GM03348 (cell line): ENCODE data around the gene HSPA4.
"Not testable (repeated sequence)": the region's sequence is repeated elsewhere in the genome, so short reads cannot be mapped to it uniquely, and the experiment has no call there.

Source experiments
- DNase-seq: peaks from one replicate; pipeline ENCODE4 v3.0.0; 2012; ENCODE audit warnings: low spot score

HSPA4 gene

DNA sequence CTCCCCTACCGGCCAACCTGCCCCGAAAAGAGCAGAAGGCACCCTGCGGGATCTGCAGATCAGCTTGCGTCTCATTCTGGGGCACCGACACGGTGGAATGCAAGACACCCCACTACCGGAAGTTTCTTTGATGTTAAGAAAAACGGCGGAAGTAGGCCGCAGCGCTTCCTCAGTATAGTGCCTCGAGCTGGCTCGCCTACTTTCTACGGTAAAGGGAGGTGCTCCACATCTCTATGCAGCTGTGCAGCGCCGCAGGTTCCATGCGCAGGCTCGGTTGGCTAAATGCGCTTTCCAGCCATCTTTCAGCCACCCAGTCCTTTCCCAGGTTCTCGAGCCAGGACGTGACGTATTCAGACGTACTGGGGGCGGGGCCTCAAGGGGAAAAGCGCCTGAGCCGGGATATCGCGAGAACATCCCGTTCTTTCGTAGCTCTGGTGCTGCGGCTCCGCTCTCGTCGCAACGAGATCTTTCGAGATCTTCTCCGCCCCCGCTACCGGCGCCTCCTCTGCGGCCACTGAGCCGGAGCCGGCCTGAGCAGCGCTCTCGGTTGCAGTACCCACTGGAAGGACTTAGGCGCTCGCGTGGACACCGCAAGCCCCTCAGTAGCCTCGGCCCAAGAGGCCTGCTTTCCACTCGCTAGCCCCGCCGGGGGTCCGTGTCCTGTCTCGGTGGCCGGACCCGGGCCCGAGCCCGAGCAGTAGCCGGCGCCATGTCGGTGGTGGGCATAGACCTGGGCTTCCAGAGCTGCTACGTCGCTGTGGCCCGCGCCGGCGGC lies at the start of gene HSPA4:
Gene HSPA4 (plus strand): TSS at position 472 of the 775 bp plus-strand sequence. CDS start 238 bp downstream, at position 710.
- peak; percentile 98 for DNase-seq

DNA sequence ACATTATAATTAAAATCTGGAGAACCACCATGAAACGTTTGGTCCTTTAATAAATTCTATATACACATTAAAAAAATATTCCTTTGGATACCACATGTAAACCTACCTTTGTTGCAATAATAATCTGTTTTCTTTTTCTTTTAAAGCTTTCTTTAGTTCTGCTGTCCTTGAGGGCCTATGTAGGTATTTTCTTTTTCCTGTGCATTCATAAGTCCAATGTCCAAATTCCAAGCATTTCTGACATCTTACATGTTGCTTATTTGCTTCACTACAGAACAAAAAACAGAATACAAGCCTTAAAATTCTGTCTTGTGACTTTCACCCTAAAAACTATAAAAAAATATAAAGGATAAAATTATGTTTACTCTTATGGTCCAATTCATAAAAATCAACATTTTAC lies 45.2 kb upstream of the HSPA4 start:
- no peak for DNase-seq

DNA sequence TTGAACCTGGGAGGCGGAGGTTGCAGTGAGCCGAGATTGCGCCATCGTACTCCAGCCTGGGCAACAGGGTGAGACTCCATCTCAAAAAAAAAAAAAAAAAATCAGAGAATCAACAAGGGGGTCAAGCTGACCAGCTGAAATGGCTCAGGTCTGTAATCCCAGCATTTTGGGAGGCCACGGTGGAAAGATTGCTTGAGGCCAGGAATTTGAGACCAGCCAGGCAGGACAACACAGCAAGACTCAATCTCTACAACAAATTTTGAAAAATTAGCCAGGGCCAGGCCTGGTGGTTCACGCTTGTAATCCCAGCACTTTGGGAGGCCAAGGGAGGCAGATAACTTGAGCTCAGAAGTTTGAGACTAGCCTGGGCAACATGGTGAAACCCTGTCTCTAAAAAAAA lies 43.4 kb upstream of the HSPA4 start:
- DNase-seq, result not testable (repeated sequence)

DNA sequence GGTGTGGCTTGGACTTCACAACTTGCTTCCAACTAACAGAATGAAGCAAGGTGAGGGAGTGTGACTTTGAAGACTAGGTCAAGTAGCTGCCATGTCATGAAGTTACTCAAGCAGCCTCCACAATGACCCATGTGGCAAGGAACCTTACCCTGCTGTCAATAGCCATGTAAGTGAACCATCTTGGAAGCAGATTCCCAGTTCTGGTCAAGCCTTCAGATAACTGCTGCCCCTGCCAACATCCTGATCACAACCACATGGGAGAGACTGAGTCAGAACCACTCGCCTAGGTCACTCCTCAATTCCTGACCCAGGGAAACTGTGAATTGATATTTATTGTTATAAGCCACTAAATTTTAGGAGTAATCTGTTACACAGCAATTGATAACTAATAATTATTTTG lies 36.3 kb upstream of the HSPA4 start:
- peak; percentile 12 for DNase-seq

DNA sequence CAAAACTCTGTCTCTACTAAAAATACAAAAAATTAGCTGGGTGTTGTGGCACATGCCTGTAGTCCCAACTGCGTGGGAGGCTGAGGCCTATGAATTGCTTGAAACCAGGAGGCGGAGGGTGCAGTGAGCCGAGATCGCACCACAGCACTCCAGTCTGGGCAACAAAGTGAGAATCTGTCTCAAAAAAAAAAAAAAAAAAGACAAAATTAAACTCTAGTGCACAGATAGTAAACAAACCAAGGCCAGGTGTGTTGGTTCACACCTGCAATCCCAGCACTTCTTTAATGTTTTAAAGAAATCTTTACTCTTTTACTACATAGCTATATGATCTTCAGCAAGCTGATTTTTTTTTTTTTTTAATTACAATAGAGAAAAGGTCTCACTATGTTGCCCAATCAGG lies 33.8 kb upstream of the HSPA4 start:
- no peak for DNase-seq

DNA sequence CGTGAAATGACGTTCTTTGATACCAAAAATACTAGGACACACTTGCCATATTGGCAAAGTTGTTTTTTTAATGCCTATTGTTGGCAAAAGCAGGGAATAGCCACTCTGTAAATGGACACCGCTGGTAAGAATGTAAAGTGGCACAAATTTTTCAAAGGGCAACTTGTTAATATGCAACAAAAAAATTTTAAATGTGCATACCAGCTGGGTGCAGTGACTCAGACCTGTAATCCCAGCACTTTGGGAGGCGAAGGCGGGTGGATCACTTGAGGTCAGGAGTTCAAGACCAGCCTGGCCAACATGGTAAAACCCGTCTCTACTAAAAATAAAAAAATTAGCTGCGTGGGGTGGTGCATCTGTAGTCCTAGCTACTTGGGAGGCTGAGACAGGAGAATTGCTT lies 32.3 kb upstream of the HSPA4 start:
- not testable (repeated sequence) for DNase-seq

DNA sequence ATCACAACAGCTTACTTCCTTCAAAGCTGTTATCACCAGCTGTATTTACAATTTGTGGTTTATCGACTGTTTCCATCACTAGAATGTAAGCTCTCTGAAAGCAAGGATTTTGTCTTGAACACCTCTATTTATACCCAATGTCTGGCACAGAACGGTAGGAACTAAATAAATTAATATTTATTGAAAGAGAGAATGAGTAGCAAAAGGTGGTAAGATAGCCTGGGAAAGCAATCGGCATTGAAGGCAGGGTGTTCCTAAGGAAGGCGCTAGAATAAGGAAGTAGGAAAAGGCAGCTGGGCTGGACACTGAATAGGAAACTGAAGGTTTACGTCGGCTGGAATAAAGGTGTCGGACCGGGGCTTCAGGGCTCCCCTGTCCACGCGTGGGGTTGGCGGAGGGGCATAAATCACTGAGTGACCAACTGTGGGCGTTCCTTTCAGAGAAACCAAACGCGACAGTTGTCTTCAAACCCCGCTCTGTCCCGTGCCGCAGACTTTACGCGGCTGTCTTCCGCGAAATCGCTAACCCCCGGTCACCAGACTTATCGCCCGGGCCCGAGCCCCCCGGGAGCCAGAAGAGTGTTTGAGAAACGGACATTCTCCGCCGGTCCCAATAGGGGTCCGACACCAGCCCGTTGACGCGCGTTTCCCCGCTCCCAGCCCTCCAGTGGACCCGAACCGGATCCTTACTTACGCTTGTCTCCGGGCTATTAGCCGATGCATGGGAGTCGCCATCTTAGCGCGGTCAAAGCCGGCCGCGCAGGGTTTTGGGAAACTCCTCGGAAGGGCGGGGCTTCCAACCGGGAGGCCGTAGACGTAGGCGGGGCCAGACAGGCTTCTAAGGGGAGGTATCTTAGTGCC lies 25.8 kb upstream of the HSPA4 start, which contains the start of gene ZCCHC10:
Gene ZCCHC10 (minus strand): TSS at position 746 of the 860 bp plus-strand sequence. CDS start 12 bp downstream, at position 734.
- peak; percentile 97 for DNase-seq

DNA sequence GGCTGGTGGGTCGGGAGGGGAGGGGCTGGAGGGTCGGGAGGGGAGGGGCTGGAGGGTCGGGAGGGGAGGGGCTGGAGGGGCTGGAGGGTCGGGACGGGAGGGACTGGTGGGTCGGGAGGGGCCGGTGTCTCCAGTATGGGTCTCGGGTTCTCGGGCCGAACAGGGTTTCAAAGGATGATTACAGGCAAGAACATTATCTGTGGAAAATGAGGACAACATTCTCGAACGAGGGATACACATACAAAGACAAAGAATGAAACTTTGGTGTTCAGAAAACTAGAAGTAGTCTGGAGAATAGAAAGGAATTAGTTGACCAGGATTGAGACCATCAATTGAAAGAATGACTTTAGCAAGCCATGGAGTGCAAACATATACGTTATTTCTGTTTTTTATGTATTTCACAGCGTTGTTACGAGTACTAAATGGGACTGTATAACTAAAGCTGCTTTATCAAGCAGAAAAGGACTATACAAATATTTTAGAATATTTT lies 25.1 kb upstream of the HSPA4 start:
- no peak for DNase-seq

DNA sequence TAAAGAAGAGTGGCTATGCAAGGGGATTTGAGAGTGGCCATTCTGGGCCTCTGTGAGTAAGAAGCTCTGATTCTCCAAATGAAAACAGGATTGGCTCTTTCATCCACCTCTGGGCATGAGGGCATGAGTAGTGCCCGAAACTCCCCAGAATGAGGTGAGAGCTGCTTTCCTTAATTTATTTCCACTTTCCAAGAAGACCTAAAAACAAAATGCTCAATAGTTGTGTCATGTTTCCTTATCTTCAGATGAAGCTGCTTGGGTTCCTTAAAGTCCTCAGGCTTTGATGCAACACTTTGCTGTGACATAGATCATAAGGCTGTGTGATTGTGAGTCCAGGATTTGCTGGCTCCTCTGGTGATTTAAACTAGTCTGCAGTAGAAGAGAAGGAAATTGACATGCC lies 22.4 kb upstream of the HSPA4 start:
- no peak for DNase-seq

DNA sequence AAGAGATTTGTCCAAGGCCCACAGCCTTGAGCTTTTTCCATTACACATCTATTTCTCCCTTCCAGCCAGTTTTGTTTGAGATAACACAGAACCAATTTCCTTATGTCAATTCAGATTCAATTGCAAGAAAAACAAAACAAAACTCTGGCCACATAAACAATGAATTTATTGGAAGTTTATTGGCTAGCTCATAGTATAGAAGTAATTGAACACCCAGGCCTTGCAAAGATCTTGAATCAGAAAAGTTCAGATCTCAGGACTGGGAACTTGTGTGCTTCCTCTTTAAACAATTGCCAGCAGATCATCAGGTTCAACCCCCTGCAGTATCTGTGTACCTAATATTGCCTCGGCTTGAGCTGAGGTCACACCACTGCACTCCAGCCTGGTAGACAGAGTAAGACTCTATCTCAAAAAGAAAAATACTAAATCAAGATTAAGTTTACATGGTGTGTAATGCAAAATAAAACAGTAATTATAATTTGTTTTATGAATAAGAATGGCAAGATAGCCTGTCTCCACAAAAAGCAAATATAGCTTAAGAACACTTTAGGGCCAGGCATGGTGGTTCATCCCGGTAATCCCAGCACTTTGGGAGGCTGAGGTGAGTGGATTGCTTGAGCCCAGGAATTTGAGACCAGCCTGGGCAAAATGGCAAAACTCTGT lies 21.3 kb upstream of the HSPA4 start:
- DNase-seq, result no peak

DNA sequence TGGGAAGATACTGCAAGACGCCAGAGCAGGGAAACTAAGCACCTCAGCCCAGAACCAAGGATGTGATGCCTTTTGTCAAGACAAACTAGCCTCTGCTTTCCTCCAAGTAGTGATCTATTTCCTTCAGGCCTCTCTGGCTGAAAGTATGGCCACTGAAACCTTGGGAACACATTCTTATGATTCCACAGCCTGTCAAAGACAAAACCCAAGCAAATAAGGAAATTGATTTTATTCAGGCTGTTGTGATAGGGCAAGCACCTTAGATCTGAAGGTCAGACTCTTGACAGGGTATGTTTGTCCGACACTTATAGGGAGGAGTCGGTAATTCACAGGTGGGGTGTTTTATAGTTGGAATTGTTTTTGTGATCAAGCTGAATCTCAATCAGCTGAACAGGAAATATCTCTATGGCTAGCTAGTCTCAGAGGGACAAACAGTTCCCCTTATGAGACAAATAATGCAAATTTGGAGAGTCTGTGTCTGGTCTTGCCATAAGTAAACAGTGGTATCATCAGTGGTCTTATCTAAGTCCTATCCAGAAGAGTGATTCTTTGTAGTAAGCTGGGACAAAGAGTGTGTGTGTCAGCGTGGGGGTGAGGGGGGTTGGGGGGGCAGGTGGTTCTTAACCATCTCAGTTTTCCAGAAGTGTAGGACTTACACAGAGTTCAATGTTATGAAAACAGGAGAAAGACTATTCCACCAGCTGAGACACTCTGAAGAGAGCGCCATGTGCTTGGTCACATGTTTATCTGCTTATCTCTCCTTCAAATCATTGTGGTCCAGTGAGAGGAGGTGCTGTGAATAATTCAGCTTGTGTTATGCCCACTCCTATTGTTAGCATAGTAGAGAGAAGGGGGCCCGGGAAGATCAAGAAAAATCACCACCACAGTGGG lies 18.7 kb upstream of the HSPA4 start:
- DNase-seq, result no peak

DNA sequence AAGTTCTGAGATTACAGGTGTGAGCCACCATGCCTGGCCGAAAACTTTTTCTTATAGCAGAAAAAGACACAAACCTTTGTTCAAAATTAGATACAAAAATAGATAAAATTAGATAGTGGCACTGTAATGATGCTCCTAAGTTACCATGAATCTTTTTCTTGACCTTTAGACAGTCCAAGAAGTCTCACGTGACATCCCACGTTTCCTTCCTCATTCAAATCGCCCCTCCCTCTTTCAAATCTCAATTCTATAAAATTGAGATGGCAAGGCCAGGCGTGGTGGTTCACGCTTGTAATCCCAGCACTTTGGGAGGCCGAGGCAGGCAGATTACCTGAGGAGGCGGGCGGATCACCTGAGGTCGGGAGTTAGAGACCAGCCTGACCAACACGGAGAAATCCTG lies 17.7 kb upstream of the HSPA4 start:
- DNase-seq, result no peak

DNA sequence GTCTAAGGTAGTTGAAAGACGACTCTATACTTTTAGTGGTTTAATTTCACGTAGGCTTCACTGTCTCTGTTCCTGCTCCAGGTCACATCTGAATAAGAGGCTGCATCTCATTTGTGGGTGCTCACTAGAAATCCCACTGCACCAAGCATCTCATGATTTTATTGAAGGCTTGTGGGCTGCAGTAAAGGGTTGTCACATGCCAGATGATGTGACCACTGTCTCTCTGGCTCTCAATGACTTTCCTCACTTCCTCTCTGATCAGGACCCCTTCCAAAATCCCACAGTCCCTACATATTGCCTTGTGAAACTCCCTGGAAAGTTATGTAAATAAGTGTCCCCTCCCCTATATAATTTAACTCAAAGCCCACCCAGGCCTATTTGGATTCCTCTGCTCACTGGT lies 16.6 kb upstream of the HSPA4 start:
- DNase-seq, result no peak

DNA sequence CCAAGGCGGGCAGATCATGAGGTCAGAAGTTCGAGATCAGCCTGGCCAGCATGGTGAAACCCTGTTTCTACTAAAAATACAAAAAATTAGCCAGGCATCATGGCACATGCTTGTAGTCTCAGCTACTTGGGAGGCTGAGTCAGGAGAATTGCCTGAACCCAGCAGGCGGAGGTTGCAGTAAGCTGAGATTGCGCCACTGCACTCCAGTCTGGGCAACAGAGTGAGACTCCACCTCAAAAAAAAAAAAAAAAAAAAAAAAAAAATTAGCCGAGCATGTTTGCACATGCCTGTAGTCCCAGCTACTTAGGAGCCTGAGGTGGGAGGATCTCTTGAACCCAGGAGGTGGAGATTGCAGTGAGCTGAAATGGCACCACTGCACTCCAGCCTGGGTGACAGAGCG lies 15.1 kb upstream of the HSPA4 start:
- DNase-seq, result not testable (repeated sequence)

DNA sequence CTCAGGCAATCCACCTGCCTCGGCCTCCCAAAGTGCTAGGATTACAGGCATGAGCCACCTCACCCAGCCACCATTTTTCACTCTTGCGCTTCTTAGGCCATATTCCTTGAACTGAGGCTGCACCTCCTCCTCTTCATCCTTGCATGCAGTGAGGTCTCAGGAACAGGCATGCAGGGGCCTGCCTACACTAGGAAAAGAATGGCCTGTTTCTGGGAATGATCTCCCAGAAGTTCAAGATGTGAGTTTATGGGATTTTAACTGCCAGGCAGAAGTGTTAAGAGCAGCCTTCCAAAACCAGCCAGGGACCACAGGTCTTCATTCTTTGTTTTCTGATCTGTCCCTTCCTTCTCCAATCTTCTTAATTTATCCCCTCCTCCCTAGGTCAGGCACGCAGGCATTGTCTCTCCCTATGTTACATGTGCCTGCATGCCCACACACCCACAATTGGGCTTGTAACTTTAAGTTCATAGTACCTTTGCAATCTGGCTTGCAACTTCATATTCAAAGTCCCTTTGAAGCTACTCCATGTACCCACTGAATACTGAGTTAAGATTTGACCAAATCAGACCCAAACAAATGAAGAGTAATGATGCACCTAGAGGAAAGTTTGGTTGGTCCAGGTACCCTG lies 10.5 kb upstream of the HSPA4 start:
- no peak for DNase-seq

DNA sequence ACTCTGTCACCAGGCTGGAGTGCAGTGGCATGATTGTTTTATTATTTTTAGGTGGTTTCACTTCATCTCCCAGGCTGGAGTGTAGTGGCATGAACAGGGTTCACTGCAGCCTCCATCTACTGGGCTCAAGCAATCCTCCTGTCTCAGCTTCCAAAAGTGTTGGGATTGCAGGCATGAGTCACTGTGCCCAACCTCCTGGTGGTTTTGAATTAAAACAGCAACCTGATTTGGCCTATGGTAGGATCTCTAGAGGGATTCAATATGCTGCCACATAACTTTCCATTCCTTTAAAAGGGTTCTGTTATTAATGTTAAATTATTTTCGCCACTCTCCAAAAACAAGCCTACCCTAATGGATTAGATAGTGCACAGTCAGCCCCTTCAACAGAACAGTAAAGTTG lies 9.9 kb upstream of the HSPA4 start:
- no peak for DNase-seq

DNA sequence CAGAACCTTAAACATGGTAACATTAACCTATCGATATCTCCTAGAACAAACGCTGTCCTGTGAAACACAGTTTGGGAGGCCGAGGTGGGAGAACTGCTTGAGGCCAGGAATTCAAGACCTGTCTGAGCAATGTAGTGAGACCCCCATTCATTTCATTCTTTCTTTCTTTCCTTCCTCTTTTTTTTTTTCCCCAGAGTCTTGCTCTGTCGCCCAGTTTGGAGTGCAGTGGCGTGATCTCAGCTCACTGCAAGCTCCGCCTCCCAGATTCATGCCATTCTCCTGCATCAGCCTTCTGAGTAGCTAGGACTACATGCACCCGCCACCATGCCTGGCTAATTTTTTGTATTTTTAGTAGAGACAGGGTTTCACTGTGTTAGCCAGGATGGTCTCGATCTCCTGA lies 5.3 kb upstream of the HSPA4 start:
- DNase-seq, result not testable (repeated sequence)

DNA sequence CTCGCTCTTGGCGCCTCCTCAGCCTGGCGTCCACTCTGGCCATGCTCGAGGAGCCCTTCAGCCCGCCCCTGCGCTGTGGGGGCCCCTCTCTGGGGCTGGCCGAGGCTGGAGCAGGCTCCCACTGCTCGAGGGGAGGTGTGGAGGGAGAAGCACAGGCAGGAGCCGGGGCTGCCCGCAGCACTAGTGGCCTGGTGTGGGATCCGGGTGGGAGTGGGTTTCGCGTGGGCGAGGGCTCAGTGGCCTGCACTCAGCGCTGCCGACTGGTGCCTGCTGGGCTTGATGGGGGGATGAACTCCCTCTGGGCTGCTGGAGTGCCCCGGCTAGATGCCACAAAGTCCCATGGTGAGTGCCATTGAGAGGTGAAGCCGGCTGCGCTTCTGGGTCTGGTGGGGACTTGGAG lies 4.4 kb upstream of the HSPA4 start:
- DNase-seq, result no peak

DNA sequence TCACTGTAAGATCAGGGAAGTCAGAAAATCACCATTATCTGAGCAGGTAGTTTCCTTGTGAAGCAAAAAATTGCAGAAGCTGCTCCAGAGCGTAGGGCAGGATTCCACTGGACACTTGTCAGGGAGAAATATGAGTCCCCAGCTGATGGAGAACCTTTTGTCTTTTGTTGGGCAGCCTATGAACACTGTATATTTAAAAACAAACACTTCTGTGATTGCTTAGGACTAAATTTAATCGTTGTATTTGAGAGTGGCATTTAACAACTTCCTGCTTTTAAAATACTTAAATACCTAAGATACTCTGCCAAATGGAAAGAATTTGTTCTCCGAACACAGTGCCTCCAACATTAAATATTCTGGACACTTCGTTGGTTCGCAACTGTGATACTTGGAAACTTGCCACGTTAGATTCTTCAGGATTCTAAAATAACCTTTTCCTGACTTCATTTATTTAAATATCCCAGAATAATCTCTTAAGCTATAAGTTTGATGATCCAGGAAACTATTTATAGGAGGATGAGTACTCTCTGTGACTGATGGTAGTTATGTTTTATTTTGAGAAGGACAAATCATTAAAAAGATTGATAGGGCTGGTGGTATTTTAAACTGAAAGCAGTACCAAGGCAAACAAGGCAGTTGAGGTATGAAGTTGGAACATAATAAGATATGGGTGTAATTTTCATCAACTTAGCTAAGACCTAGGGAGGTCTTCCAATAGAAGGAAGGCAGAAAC lies 2.7 kb upstream of the HSPA4 start:
- DNase-seq, result no peak

DNA sequence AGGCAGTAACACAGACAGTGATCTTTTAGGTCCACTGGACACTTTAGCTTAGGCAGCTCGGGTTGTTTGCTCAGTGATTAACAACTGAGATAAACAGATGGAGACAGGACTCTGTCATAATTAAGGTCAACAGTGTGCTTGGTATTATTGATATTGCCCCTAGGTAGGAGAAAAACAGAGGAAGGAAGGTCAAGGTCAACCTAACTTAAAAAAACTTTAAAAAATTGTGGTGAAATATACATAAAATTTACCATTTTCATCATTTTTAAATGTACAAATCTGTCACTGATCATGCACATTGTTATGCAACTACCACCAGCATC lies 2.1 kb upstream of the HSPA4 start:
- no peak for DNase-seq
